Keratinocyte (primary cell): ENCODE results near the gene PRM1. TPM values are rescaled to one million over a fixed set of nuclear protein-coding genes. Genes with fewer than 3 reads are reported as not detected.

Experiments used
- DNase-seq: peaks from one replicate; pipeline ENCODE4 v3.0.0-alpha.2; 2011; ENCODE audit warnings: low read depth, missing footprints, low spot score
- FAIRE-seq: peaks from 2 replicates; lab custom pipeline; 2011; peaks lifted over from hg19 to GRCh38; lab: Jason Lieb, UNC
- H2AFZ ChIP-seq: 2 replicates; pipeline ENCODE4 v1.6.0; 2012; ENCODE audit warnings: low read length, control low read depth, inconsistent platforms; ENCODE audit not compliant: control insufficient read depth
- H3K27ac ChIP-seq: 2 replicates; pipeline ENCODE4 v1.5.1; 2011; ENCODE audit warnings: low read length; ENCODE audit not compliant: control insufficient read depth, insufficient read depth
- H3K27me3 ChIP-seq: 3 replicates; pipeline ENCODE4 v1.6.0; 2011; ENCODE audit warnings: low read length; ENCODE audit not compliant: control insufficient read depth, insufficient read depth; ENCODE audit errors: extremely low read depth
- H3K36me3 ChIP-seq, 2 experiments: 2 replicates in 1 of 2; 3 replicates in 1 of 2; pipeline ENCODE4 v1.5.1; 2011; ENCODE audit warnings: low read length in 2 of 2, mild to moderate bottlenecking in 1 of 2; ENCODE audit not compliant: control insufficient read depth in 2 of 2, insufficient read depth in 2 of 2; ENCODE audit errors: extremely low read depth in 1 of 2
- H3K4me1 ChIP-seq: 3 replicates; pipeline ENCODE4 v1.5.1; 2011; ENCODE audit warnings: low read length; ENCODE audit not compliant: control insufficient read depth, insufficient read depth; ENCODE audit errors: extremely low read depth
- H3K4me2 ChIP-seq: 3 replicates; pipeline ENCODE4 v1.6.0; 2011; ENCODE audit warnings: low read depth, low read length; ENCODE audit not compliant: control insufficient read depth, insufficient read depth; ENCODE audit errors: extremely low read depth
- H3K4me3 ChIP-seq, 3 experiments: fragments of 200-600 bp in 1 of 3; sonication (generic) in 1 of 3; 2 replicates in 2 of 3; 3 replicates in 1 of 3; pipeline ENCODE4 v1.5.1; 2011 to 2016; ENCODE audit warnings: low read length in 3 of 3, mild to moderate bottlenecking in 3 of 3, control low read depth in 2 of 3, inconsistent platforms in 1 of 3, low read depth in 1 of 3, mixed read lengths in 1 of 3, mixed run types in 1 of 3, moderate library complexity in 1 of 3; ENCODE audit not compliant: control insufficient read depth in 2 of 3, insufficient read depth in 2 of 3; ENCODE audit errors: extremely low read depth in 1 of 3
- H3K79me2 ChIP-seq: 2 replicates; pipeline ENCODE4 v1.6.0; 2012; ENCODE audit warnings: low read length; ENCODE audit not compliant: control insufficient read depth, insufficient read depth
- H3K9ac ChIP-seq: 3 replicates; pipeline ENCODE4 v1.6.0; 2011; ENCODE audit warnings: low read length; ENCODE audit not compliant: control insufficient read depth, insufficient read depth; ENCODE audit errors: extremely low read depth
- H3K9me1 ChIP-seq: 3 replicates; pipeline ENCODE4 v1.6.0; 2011; ENCODE audit warnings: low read length; ENCODE audit not compliant: control insufficient read depth, insufficient read depth; ENCODE audit errors: extremely low read depth
- H3K9me3 ChIP-seq: 2 replicates; pipeline ENCODE4 v1.5.1; 2012; ENCODE audit warnings: low read depth, low read length; ENCODE audit not compliant: control insufficient read depth
- H4K20me1 ChIP-seq: 3 replicates; pipeline ENCODE4 v1.6.0; 2011; ENCODE audit warnings: low read length; ENCODE audit not compliant: control insufficient read depth, insufficient read depth; ENCODE audit errors: extremely low read depth
- CTCF ChIP-seq, 3 experiments: IDR thresholded peaks in 1 of 3; conservative IDR thresholded peaks in 1 of 3; optimal IDR thresholded peaks in 1 of 3; 2 replicates in 2 of 3; 3 replicates in 1 of 3; pipeline versions ENCODE3 to v1.5.1; 2011; ENCODE audit warnings: low read length in 3 of 3, mild to moderate bottlenecking in 3 of 3, moderate library complexity in 2 of 3, control low read depth in 1 of 3, inconsistent platforms in 1 of 3; ENCODE audit not compliant: insufficient read depth in 2 of 3; ENCODE audit errors: extremely low read depth in 1 of 3
- EZH2 ChIP-seq: IDR thresholded peaks from one replicate; pipeline ENCODE4 v1.6.1; 2012; ENCODE audit warnings: inconsistent platforms, mild to moderate bottlenecking, low read length, moderate library complexity
- dilution Hi-C: fragments of 300-500 bp; cut with MboI; formaldehyde crosslinking; loops from one replicate; pipeline ENCODE4 v1.7.0; 2020; ENCODE audit warnings: low sequenced_read_pairs; ENCODE audit not compliant: extremely low pct_ligation_motif_present
- polyA plus RNA-seq, 5 experiments: library from polyadenylated mRNA; depleted of rRNA in 3 of 5; stranded (reverse) in 3 of 5; stranded (forward) in 1 of 5; unstranded in 1 of 5; fragments of >200 nt; gene quantifications; 1 replicate in 1 of 5; 2 replicates in 3 of 5; 3 replicates in 1 of 5; pipeline versions ENCODE4 v1.2.1 to v1.2.3, GENCODE V29; 2011 to 2012; ENCODE audit warnings: missing spikeins in 2 of 5, low read depth in 1 of 5, low replicate concordance in 1 of 5

PRM1 gene
- polyA plus RNA-seq, 1 donor (not counting 4 experiments of a cell fraction or from before 2014, with no cell fraction given) = not detected

- H3K4me3 ChIP-seq = no peak overlapping the region
- no peaks in the 10 kb centered on the region for H3K9me3 ChIP-seq
- no peak for TF ChIP-seq CTCF (optimal IDR thresholded peaks at IDR 0.05 in 1 of 3, IDR thresholded peaks at IDR 0.05 in 1 of 3, conservative IDR thresholded peaks at IDR 0.05 in 1 of 3; ENCODE audit: extremely low read depth in 1 of 3, insufficient read depth in 2 of 3, low read length in 3 of 3)
- TF ChIP-seq EZH2 = no peak
- DNase-seq (no peak), FAIRE-seq (no peak)
- H3K4me1 ChIP-seq = no peaks in the 10 kb centered on the region
- no peaks in the 10 kb centered on the region for H3K79me2 ChIP-seq
- no peaks in the 10 kb centered on the region for H3K27me3 ChIP-seq
- no peaks in the 10 kb centered on the region for H4K20me1 ChIP-seq
- no peak overlapping the region for H3K9ac ChIP-seq
- no peak overlapping the region for H3K4me2 ChIP-seq
- H2AFZ ChIP-seq = no peak overlapping the region
- no peak overlapping the region for H3K27ac ChIP-seq
- H3K9me1 ChIP-seq = no peaks in the 10 kb centered on the region
- H3K36me3 ChIP-seq = no peaks in the 10 kb centered on the region
- dilution Hi-C loops = no loop called here
These were observed 38.5 kb upstream of the PRM1 start for GRCh38 chr16:11319529-11320146.

- H4K20me1 ChIP-seq = no peaks in the 10 kb centered on the region
- no peaks in the 10 kb centered on the region for H3K79me2 ChIP-seq
- no peak overlapping the region for H2AFZ ChIP-seq
- H3K9ac ChIP-seq = no peak overlapping the region
- H3K4me3 ChIP-seq = no peak overlapping the region
- no peaks in the 10 kb centered on the region for H3K9me1 ChIP-seq
- no peak overlapping the region for H3K27ac ChIP-seq
- no peaks in the 10 kb centered on the region for H3K27me3 ChIP-seq
- DNase-seq (no peak), FAIRE-seq (no peak)
- H3K36me3 ChIP-seq = no peaks in the 10 kb centered on the region
- dilution Hi-C loops = no loop called here
- no peaks in the 10 kb centered on the region for H3K4me1 ChIP-seq
- H3K4me2 ChIP-seq = no peak overlapping the region
- H3K9me3 ChIP-seq = no peaks in the 10 kb centered on the region
- TF ChIP-seq EZH2 (no peak), CTCF (optimal IDR thresholded peaks at IDR 0.05 in 1 of 3, IDR thresholded peaks at IDR 0.05 in 1 of 3, conservative IDR thresholded peaks at IDR 0.05 in 1 of 3; ENCODE audit: extremely low read depth in 1 of 3, insufficient read depth in 2 of 3, low read length in 3 of 3) (no peak)
These were observed 37.7 kb upstream of the PRM1 start for GRCh38 chr16:11318817-11319216.
